Choroid plexus epithelial cell (primary cell): ENCODE results near the gene CMAS.
"Not testable (repeated sequence)": the region's sequence is repeated elsewhere in the genome, so short reads cannot be mapped to it uniquely, and the experiment has no call there.

Experiments
- DNase-seq: peaks from one replicate; pipeline ENCODE4 v3.0.0-alpha.2; 2010; ENCODE audit warnings: low read depth
- H3K4me3 ChIP-seq: 2 replicates; pipeline ENCODE4 v1.5.1; 2011; ENCODE audit warnings: low read depth, mild to moderate bottlenecking, control low read depth, low read length, moderate library complexity
- TF ChIP-seq, protein P1 (sequence below): conservative IDR thresholded peaks from 2 replicates; pipeline ENCODE4 v1.5.1; 2011; ENCODE audit warnings: low read depth, mild to moderate bottlenecking, control low read depth, inconsistent platforms, low read length, moderate library complexity

Gene CMAS

DNA sequence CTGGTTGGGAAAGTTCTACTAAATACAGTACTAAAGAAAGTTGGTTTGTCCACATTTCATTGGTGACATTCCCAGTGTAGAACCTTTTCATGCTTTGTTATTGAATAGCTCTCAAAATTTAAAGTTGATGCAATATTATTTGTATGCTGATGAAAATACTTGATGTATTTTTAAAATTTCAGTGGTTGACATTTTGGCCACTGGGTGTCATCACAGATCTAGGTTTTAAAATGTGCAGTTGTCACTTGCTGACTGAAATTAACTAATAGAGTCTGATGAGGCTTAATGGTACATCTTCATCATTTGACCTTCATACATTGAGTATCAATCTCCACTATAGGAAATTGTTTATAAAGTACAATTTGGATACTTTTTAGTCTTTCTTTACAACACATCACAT is 37.1 kb downstream of the CMAS start:
- TF ChIP-seq, protein P1, sequence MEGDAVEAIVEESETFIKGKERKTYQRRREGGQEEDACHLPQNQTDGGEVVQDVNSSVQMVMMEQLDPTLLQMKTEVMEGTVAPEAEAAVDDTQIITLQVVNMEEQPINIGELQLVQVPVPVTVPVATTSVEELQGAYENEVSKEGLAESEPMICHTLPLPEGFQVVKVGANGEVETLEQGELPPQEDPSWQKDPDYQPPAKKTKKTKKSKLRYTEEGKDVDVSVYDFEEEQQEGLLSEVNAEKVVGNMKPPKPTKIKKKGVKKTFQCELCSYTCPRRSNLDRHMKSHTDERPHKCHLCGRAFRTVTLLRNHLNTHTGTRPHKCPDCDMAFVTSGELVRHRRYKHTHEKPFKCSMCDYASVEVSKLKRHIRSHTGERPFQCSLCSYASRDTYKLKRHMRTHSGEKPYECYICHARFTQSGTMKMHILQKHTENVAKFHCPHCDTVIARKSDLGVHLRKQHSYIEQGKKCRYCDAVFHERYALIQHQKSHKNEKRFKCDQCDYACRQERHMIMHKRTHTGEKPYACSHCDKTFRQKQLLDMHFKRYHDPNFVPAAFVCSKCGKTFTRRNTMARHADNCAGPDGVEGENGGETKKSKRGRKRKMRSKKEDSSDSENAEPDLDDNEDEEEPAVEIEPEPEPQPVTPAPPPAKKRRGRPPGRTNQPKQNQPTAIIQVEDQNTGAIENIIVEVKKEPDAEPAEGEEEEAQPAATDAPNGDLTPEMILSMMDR, result peak; percentile 46

DNA sequence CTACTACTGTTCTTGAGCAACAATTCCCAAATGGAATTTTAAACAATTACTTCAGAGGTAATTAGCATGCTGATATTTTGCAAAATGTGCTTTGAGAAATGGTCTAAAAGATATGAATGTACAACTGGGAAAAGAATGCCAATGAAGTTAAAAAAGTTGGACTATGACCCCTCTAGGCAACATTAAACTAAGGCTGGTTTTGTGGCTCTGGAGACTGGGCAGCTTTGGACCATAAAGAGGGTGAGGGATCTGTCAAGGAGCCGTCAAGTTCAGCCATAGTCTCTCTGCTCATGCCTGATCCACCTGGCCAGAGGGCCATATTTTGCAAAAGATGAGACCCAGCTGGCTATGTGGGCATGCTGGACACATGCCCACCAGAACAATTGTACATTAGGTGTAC is 38.8 kb downstream of the CMAS start:
- TF ChIP-seq, protein P1, result no peak
- DNase-seq, result no peak
- H3K4me3 ChIP-seq, result no peak overlapping the region

More for the DNA sequence above, 37.1 kb downstream of the CMAS start:
- peak; percentile 55 for DNase-seq
- H3K4me3 ChIP-seq, result no peak overlapping the region

DNA sequence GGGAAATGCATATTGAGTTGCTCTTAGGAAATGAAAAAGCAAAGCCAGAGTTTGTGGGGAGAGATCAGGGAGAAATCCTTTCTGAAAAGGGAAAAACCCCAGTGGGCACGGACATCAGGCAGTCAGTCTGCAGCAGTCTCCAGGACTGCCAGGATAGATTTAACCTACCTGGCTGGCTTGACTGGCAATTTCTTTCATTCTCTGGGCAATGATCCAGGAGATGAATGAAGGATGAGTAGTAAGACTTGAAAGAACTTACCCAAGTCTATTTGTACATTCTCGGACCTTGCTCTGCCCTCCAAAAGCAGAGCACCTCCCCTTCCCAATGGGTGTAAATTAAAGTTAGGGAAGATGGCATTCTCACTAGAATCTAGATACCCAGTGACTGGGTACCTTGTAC is 42.9 kb downstream of the CMAS start:
- H3K4me3 ChIP-seq, result no peak overlapping the region
- DNase-seq, result no peak
- TF ChIP-seq, protein P1, result no peak

DNA sequence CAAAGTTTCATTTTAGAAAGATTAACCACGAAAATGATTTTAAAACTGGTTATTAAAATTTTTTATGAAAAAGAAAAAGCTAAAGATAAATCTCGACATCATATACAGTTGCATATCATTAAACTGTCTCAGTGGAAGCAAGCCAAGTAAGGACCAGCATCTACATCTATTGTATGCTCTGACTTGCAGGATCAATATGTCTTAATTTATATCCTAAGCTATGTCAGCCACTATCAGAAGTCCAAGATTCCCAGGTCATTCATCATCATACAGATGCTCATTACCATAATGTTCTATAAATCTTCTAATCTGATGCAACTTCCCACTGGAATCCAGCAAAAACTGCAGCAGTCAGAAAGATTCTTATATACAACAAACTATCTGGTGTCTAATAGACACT is 43.5 kb downstream of the CMAS start:
- no peak overlapping the region for H3K4me3 ChIP-seq
- TF ChIP-seq, protein P1, result no peak

DNA sequence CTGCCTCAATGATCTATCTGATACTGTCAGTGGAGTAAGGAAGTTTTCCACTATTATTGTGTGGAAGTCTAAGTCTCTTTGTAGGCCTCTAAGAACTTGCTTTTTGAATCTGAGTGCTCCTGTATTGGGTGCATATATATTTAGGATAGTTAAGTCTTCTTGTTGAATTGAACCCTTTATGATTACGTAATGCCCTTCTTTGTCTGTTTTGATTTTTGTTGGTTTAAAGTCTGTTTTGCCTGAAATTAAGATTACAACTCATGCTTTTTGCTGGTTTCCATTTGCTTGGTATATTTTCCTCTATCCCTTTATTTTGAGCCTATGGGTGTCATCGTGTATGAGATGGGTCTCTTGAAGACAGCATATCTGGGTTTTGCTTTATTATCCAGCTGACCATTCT is 53.0 kb downstream of the CMAS start:
- H3K4me3 ChIP-seq, DNase-seq: not testable (repeated sequence)

More for the DNA sequence above, 43.5 kb downstream of the CMAS start:
- no peak for DNase-seq

- H3K4me3 ChIP-seq, result no peak overlapping the region
- peak; percentile 85 for DNase-seq
- TF ChIP-seq, protein P1, result peak; percentile 76
These were observed 55.1 kb downstream of the CMAS start for GRCh38 chr12:22100958-22101748.

- H3K4me3 ChIP-seq, result no peak overlapping the region
- peak; percentile 71 for DNase-seq
- TF ChIP-seq, protein P1, result no peak
These were observed 55.8 kb downstream of the CMAS start for GRCh38 chr12:22101749-22102243.
